Lower leg skin (tissue), 3 donors: ENCODE measurements around the gene NBL1.

Experiments
- CTCF ChIP-seq, 3 donors: fragments of 450-650 bp; IDR thresholded peaks; one replicate each; pipeline ENCODE4 v1.5.1; 2016; ENCODE audit warnings: antibody characterized with exemption in 3 of 3, mild to moderate bottlenecking in 3 of 3, moderate library complexity in 2 of 3
- POLR2A ChIP-seq, 2 donors: fragments of 450-650 bp; IDR thresholded peaks; one replicate each; pipeline ENCODE4 v1.6.1; 2016 to 2017; ENCODE audit warnings: antibody characterized with exemption in 2 of 2, mild to moderate bottlenecking in 1 of 2, moderate library complexity in 1 of 2

GRCh38 chr1:19616489-19616888 lies 27.6 kb upstream of the NBL1 start:
- no peak for TF ChIP-seq CTCF (IDR thresholded peaks at IDR 0.05)
- TF ChIP-seq POLR2A (IDR thresholded peaks at IDR 0.05), result no peak
